ENCODE data around the gene AHCYL2.

DNA sequence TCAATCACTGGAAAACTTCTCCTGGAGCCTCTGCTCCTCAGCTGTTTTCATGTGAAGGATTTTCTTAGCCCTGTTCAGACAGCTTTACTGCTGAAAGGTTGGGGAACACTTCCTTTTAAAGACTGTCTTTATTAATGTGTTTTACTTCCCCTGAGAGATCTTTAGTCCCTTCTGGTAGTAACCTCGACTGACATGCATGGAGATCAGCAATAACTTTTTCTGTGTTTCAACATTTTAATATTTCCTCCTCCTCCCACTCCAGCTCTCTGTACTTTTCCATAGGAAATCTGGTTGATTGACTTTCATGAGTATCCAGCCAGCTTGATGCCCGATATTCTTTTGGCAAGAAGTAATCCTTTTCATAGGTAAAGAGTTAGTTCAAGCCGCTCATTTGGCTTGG, 146.7 kb downstream of the AHCYL2 start:
- TF ChIP-seq CTCF (IDR thresholded peaks at IDR 0.05) (no peak), EZH2 (IDR thresholded peaks at IDR 0.05) (no peak), EZH2phosphoT487 (IDR thresholded peaks at IDR 0.05) (no peak)
